Liver (tissue), 3 donors: ENCODE data around the gene TEKT2.

Experiments
- EGR1 ChIP-seq, 2 donors: IDR thresholded peaks; 2 replicates each; pipeline ENCODE4 v1.6.1; 2016 to 2018; ENCODE audit warnings: antibody characterized with exemption in 2 of 2, low read depth in 2 of 2
- HNF4A ChIP-seq, 2 donors: conservative IDR thresholded peaks; 2 replicates each; pipeline ENCODE4 v1.6.1; 2016; ENCODE audit warnings: antibody characterized with exemption in 2 of 2, mild to moderate bottlenecking in 2 of 2
- JUND ChIP-seq, 2 donors: IDR thresholded peaks; 2 replicates each; pipeline ENCODE4 v1.6.1; 2016; ENCODE audit warnings: antibody characterized with exemption in 2 of 2
- RAD21 ChIP-seq, 2 donors: IDR thresholded peaks; 2 replicates each; pipeline ENCODE4 v1.6.1; 2016; ENCODE audit warnings: antibody characterized with exemption in 2 of 2, mild to moderate bottlenecking in 2 of 2
- SP1 ChIP-seq: IDR thresholded peaks from 2 replicates; pipeline ENCODE4 v1.6.1; 2018; ENCODE audit warnings: antibody characterized with exemption, mild to moderate bottlenecking
- TAF1 ChIP-seq: conservative IDR thresholded peaks from 2 replicates; pipeline ENCODE4 v1.6.1; 2016; ENCODE audit warnings: antibody characterized with exemption, mild to moderate bottlenecking
- YY1 ChIP-seq: IDR thresholded peaks from 2 replicates; pipeline ENCODE4 v1.6.1; 2016; ENCODE audit warnings: antibody characterized with exemption, mild to moderate bottlenecking
- TF ChIP-seq, protein P1 (sequence below): fragments of 150-350 bp; IDR thresholded peaks from 2 replicates; pipeline ENCODE4 v1.5.1; 2017; ENCODE audit warnings: improper control_type of control experiment, low read depth, low read length; ENCODE audit not compliant: missing input control
- TF ChIP-seq, protein P2 (sequence below): IDR thresholded peaks from 2 replicates; pipeline ENCODE4 v1.6.1; 2016; ENCODE audit warnings: antibody characterized with exemption
- TF ChIP-seq, protein P3 (sequence below): IDR thresholded peaks from 2 replicates; pipeline ENCODE4 v1.6.1; 2016; ENCODE audit warnings: antibody characterized with exemption
- TF ChIP-seq, protein P4 (sequence below): IDR thresholded peaks from 2 replicates; pipeline ENCODE4 v1.6.1; 2016; ENCODE audit warnings: antibody characterized with exemption, mild to moderate bottlenecking
- TF ChIP-seq, protein P5 (sequence below): IDR thresholded peaks from 2 replicates; pipeline ENCODE4 v1.6.1; 2016; ENCODE audit warnings: antibody characterized with exemption
- donor health status: healthy.
- donor health status: healthy.

DNA sequence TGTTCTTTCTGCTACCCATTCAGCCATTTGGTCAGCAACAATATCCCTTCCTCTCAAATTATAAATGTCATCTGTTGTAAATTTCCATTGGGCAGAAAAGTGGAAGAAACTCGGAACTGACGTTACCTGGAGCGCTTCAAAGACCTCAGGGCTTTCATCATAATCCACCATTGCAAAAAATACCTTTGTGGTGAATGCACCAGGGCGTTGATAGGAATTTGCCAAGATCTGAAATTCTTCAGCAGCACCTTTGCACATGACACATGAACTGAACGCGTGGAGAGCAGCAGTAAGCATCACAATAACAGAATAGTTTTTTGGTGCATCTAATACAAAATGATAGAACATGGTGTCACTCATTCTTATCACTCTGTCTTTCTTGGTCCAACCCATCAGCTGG is 3.1 kb upstream of the TEKT2 start:
- TF ChIP-seq, protein P1, sequence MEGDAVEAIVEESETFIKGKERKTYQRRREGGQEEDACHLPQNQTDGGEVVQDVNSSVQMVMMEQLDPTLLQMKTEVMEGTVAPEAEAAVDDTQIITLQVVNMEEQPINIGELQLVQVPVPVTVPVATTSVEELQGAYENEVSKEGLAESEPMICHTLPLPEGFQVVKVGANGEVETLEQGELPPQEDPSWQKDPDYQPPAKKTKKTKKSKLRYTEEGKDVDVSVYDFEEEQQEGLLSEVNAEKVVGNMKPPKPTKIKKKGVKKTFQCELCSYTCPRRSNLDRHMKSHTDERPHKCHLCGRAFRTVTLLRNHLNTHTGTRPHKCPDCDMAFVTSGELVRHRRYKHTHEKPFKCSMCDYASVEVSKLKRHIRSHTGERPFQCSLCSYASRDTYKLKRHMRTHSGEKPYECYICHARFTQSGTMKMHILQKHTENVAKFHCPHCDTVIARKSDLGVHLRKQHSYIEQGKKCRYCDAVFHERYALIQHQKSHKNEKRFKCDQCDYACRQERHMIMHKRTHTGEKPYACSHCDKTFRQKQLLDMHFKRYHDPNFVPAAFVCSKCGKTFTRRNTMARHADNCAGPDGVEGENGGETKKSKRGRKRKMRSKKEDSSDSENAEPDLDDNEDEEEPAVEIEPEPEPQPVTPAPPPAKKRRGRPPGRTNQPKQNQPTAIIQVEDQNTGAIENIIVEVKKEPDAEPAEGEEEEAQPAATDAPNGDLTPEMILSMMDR, result no peak
- TF ChIP-seq TAF1 (no peak), YY1 (no peak), EGR1 (IDR thresholded peaks at IDR 0.05; ENCODE audit: low read depth in 2 of 2) (no peak), HNF4A (conservative IDR thresholded peaks at IDR 0.05) (no peak), SP1 (no peak), RAD21 (IDR thresholded peaks at IDR 0.05) (no peak), JUND (IDR thresholded peaks at IDR 0.05) (no peak)
- TF ChIP-seq, protein P2, sequence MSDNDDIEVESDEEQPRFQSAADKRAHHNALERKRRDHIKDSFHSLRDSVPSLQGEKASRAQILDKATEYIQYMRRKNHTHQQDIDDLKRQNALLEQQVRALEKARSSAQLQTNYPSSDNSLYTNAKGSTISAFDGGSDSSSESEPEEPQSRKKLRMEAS, result no peak
- TF ChIP-seq, protein P3, sequence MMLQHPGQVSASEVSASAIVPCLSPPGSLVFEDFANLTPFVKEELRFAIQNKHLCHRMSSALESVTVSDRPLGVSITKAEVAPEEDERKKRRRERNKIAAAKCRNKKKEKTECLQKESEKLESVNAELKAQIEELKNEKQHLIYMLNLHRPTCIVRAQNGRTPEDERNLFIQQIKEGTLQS, result no peak
- TF ChIP-seq, protein P4, sequence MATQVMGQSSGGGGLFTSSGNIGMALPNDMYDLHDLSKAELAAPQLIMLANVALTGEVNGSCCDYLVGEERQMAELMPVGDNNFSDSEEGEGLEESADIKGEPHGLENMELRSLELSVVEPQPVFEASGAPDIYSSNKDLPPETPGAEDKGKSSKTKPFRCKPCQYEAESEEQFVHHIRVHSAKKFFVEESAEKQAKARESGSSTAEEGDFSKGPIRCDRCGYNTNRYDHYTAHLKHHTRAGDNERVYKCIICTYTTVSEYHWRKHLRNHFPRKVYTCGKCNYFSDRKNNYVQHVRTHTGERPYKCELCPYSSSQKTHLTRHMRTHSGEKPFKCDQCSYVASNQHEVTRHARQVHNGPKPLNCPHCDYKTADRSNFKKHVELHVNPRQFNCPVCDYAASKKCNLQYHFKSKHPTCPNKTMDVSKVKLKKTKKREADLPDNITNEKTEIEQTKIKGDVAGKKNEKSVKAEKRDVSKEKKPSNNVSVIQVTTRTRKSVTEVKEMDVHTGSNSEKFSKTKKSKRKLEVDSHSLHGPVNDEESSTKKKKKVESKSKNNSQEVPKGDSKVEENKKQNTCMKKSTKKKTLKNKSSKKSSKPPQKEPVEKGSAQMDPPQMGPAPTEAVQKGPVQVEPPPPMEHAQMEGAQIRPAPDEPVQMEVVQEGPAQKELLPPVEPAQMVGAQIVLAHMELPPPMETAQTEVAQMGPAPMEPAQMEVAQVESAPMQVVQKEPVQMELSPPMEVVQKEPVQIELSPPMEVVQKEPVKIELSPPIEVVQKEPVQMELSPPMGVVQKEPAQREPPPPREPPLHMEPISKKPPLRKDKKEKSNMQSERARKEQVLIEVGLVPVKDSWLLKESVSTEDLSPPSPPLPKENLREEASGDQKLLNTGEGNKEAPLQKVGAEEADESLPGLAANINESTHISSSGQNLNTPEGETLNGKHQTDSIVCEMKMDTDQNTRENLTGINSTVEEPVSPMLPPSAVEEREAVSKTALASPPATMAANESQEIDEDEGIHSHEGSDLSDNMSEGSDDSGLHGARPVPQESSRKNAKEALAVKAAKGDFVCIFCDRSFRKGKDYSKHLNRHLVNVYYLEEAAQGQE, result no peak
- TF ChIP-seq, protein P5, sequence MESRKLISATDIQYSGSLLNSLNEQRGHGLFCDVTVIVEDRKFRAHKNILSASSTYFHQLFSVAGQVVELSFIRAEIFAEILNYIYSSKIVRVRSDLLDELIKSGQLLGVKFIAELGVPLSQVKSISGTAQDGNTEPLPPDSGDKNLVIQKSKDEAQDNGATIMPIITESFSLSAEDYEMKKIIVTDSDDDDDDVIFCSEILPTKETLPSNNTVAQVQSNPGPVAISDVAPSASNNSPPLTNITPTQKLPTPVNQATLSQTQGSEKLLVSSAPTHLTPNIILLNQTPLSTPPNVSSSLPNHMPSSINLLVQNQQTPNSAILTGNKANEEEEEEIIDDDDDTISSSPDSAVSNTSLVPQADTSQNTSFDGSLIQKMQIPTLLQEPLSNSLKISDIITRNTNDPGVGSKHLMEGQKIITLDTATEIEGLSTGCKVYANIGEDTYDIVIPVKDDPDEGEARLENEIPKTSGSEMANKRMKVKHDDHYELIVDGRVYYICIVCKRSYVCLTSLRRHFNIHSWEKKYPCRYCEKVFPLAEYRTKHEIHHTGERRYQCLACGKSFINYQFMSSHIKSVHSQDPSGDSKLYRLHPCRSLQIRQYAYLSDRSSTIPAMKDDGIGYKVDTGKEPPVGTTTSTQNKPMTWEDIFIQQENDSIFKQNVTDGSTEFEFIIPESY, result no peak
